ENCODE results near the gene PHLPP1.
"Not testable (repeated sequence)": the region's sequence is repeated elsewhere in the genome, so short reads cannot be mapped to it uniquely, and the experiment has no call there.

PHLPP1 gene

GRCh38 chr18:62706879-62707278, 8.5 kb upstream of the PHLPP1 start:
- H3K36me3 ChIP-seq (ENCODE audit: control insufficient read depth in 2 of 2, insufficient read depth in 1 of 2, low read length in 2 of 2); H3K27ac ChIP-seq (ENCODE audit: extremely low read depth, low read depth, low read length); POLR2A ChIA-PET; H3K9me3 ChIP-seq (ENCODE audit: control insufficient read depth, insufficient read depth, low read depth, low read length); H3K4me1 ChIP-seq (ENCODE audit: control insufficient read depth, insufficient read depth, low read length); H3K4me3 ChIP-seq (ENCODE audit: low read depth, low read length): not testable (repeated sequence)
- CTCF ChIA-PET = interaction anchor here (0.6 kb wide), 2 partner anchors 10 to 120 kb away, joined by 3 to 6 read pairs; no protein-coding TSS in a partner anchor

GRCh38 chr18:62709908-62710307, 5.4 kb upstream of the PHLPP1 start:
- H3K4me3 ChIP-seq (ENCODE audit: low read depth, low read length); H3K9me3 ChIP-seq (ENCODE audit: control insufficient read depth, insufficient read depth, low read depth, low read length); H3K36me3 ChIP-seq (ENCODE audit: control insufficient read depth in 2 of 2, insufficient read depth in 1 of 2, low read length in 2 of 2); H3K4me1 ChIP-seq (ENCODE audit: control insufficient read depth, insufficient read depth, low read length); H3K27ac ChIP-seq (ENCODE audit: extremely low read depth, low read depth, low read length): not testable (repeated sequence)
- POLR2A ChIA-PET = interaction anchor here (0.6 kb wide), 1 partner anchor 183 kb away, joined by 3 read pairs; no protein-coding TSS in a partner anchor
- CTCF ChIA-PET = interaction anchor here (0.6 to 2.6 kb wide), 5 partner anchors 71 to 248 kb away, joined by 3 to 9 read pairs (median 4); no protein-coding TSS in a partner anchor
- peak; percentile 71 for TF ChIP-seq SCRT2 (tag by site-specific recombination; IDR thresholded peaks at IDR 0.05)

- peaks cover 8% of the 10 kb centered on the region for H3K4me1 ChIP-seq (ENCODE audit: control insufficient read depth, insufficient read depth, low read length)
- ChIA-PET CTCF (interaction anchor here (0.6 to 2.6 kb wide), 7 partner anchors 16 to 272 kb away, joined by 3 to 9 read pairs (median 4); no protein-coding TSS in a partner anchor), POLR2A (interaction anchor here (0.6 kb wide), 1 partner anchor 183 kb away, joined by 3 read pairs; no protein-coding TSS in a partner anchor)
- H3K27ac ChIP-seq (ENCODE audit: extremely low read depth, low read depth, low read length) = no peak overlapping the region
- no peak overlapping the region for H3K4me3 ChIP-seq (ENCODE audit: low read depth, low read length)
- no peaks in the 10 kb centered on the region for H3K9me3 ChIP-seq (ENCODE audit: control insufficient read depth, insufficient read depth, low read depth, low read length)
- no peaks in the 10 kb centered on the region for H3K36me3 ChIP-seq (ENCODE audit: control insufficient read depth in 2 of 2, insufficient read depth in 1 of 2, low read length in 2 of 2)
- peak; percentile 55; the same call in 1 of the 2 replicates for TF ChIP-seq TCF7L2 (IDR thresholded peaks at IDR 0.05; ENCODE audit: borderline replicate concordance, low read depth, low read length)
- TF ChIP-seq ZNF366 (tag by site-specific recombination; conservative IDR thresholded peaks at IDR 0.05) = 0 out of 2 replicates have a peak, but pooled peaks have one; percentile 11
- no peak for TF ChIP-seq ZNF704 (tag by site-specific recombination; IDR thresholded peaks at IDR 0.05)
- peak; percentile 82 for TF ChIP-seq GLIS1 (tag by site-specific recombination; IDR thresholded peaks at IDR 0.05)
- 0 out of 2 replicates have a peak, but pooled peaks have one; percentile 70 for TF ChIP-seq ZSCAN30 (tag by site-specific recombination; IDR thresholded peaks at IDR 0.05)
- no peak for TF ChIP-seq ZNF211 (tag by site-specific recombination; IDR thresholded peaks at IDR 0.05; ENCODE audit: low read depth)
- 0 out of 2 replicates have a peak, but pooled peaks have one; percentile 38 for TF ChIP-seq ZEB2 (tag by site-specific recombination; IDR thresholded peaks at IDR 0.05)
- TF ChIP-seq KLF10 (tag by site-specific recombination; IDR thresholded peaks at IDR 0.05) = 0 out of 2 replicates have a peak, but pooled peaks have one; percentile 54
- TF ChIP-seq ZNF398 (tag by site-specific recombination; IDR thresholded peaks at IDR 0.05) = no peak
- peak; percentile 21; the same call in 1 of the 2 replicates for TF ChIP-seq ZNF549 (tag by site-specific recombination; IDR thresholded peaks at IDR 0.05)
- no peak for TF ChIP-seq ELK4 (IDR thresholded peaks at IDR 0.05; ENCODE audit: borderline replicate concordance, low read depth, low read length)
- TF ChIP-seq OSR2 (tag by site-specific recombination; IDR thresholded peaks at IDR 0.05) = peak; percentile 89
- TF ChIP-seq IKZF3 (tag by site-specific recombination; IDR thresholded peaks at IDR 0.05) = peak; percentile 37; the same call in 1 of the 2 replicates
- TF ChIP-seq, protein P1, sequence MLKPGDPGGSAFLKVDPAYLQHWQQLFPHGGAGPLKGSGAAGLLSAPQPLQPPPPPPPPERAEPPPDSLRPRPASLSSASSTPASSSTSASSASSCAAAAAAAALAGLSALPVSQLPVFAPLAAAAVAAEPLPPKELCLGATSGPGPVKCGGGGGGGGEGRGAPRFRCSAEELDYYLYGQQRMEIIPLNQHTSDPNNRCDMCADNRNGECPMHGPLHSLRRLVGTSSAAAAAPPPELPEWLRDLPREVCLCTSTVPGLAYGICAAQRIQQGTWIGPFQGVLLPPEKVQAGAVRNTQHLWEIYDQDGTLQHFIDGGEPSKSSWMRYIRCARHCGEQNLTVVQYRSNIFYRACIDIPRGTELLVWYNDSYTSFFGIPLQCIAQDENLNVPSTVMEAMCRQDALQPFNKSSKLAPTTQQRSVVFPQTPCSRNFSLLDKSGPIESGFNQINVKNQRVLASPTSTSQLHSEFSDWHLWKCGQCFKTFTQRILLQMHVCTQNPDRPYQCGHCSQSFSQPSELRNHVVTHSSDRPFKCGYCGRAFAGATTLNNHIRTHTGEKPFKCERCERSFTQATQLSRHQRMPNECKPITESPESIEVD (tag by site-specific recombination; IDR thresholded peaks at IDR 0.05) = peak; percentile 93
- TF ChIP-seq ZNF2 (tag by site-specific recombination; IDR thresholded peaks at IDR 0.05) = 0 out of 2 replicates have a peak, but pooled peaks have one; percentile 44
- TF ChIP-seq KLF16 (tag by site-specific recombination; IDR thresholded peaks at IDR 0.05) = peak; percentile 14; the same call in 1 of the 2 replicates
- TF ChIP-seq ZBTB17 (tag by site-specific recombination; IDR thresholded peaks at IDR 0.05) = 0 out of 2 replicates have a peak, but pooled peaks have one; percentile 17
- peak; percentile 81 for TF ChIP-seq ZNF843 (tag by site-specific recombination; IDR thresholded peaks at IDR 0.05)
- no peak for TF ChIP-seq ZNF202 (tag by site-specific recombination; IDR thresholded peaks at IDR 0.05; ENCODE audit: borderline replicate concordance)
- TF ChIP-seq FEZF1 (tag by site-specific recombination; IDR thresholded peaks at IDR 0.05) = peak; percentile 71
- TF ChIP-seq ZNF596 (tag by site-specific recombination; IDR thresholded peaks at IDR 0.05) = 0 out of 2 replicates have a peak, but pooled peaks have one; percentile 49
- peak; percentile 97 for TF ChIP-seq SP7 (tag by site-specific recombination; IDR thresholded peaks at IDR 0.05)
- TF ChIP-seq, protein P2, sequence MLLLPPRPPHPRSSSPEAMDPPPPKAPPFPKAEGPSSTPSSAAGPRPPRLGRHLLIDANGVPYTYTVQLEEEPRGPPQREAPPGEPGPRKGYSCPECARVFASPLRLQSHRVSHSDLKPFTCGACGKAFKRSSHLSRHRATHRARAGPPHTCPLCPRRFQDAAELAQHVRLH (tag by site-specific recombination; IDR thresholded peaks at IDR 0.05) = peak; percentile 82
- peak; percentile 31; the same call in 1 of the 2 replicates for TF ChIP-seq ZBTB20 (tag by site-specific recombination; IDR thresholded peaks at IDR 0.05)
These were observed 4.9 kb upstream of the PHLPP1 start for GRCh38 chr18:62710417-62710816.
